Gastroesophageal sphincter (tissue), 3 donors: Measurements from ENCODE around the gene SPTLC1.

Experiments
- EP300 ChIP-seq: sonication (generic); formaldehyde crosslinking; IDR thresholded peaks from one replicate; pipeline ENCODE4 v1.6.1; 2017; ENCODE audit warnings: antibody characterized with exemption, mild to moderate bottlenecking
- POLR2A ChIP-seq, 2 donors: fragments of 450-650 bp; IDR thresholded peaks; one replicate each; pipeline ENCODE4 v1.6.1; 2017; ENCODE audit warnings: antibody characterized with exemption in 2 of 2, mild to moderate bottlenecking in 2 of 2, moderate library complexity in 1 of 2
- POLR2AphosphoS5 ChIP-seq: sonication (generic); formaldehyde crosslinking; IDR thresholded peaks from one replicate; pipeline ENCODE4 v1.6.1; 2017; ENCODE audit warnings: antibody characterized with exemption
- TF ChIP-seq, protein P1 (sequence below), 4 experiments: fragments of 200-600 bp in 2 of 4; fragments of 450-650 bp in 2 of 4; sonication (generic) in 1 of 4; IDR thresholded peaks; one replicate each; pipeline ENCODE4 v1.5.1; 2017 to 2019; ENCODE audit warnings: antibody characterized with exemption in 4 of 4, mild to moderate bottlenecking in 2 of 4, moderate library complexity in 2 of 4

DNA sequence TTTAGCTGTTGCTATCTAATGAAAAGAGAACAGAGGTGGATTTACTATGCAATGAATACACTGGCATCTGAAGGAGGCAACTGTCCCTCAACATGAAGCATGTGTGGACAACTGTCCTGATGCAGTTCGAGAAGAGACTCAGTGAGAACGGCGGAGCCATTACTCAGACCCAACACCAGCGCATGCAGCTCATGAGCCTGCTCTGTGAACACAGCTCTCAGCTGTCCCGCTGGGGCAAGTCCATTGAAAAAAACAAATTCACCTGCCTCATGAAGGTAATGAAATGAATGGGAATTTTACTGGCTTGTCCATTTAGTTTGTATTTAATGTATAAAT is 78.8 kb downstream of the SPTLC1 start:
- TF ChIP-seq, protein P1, sequence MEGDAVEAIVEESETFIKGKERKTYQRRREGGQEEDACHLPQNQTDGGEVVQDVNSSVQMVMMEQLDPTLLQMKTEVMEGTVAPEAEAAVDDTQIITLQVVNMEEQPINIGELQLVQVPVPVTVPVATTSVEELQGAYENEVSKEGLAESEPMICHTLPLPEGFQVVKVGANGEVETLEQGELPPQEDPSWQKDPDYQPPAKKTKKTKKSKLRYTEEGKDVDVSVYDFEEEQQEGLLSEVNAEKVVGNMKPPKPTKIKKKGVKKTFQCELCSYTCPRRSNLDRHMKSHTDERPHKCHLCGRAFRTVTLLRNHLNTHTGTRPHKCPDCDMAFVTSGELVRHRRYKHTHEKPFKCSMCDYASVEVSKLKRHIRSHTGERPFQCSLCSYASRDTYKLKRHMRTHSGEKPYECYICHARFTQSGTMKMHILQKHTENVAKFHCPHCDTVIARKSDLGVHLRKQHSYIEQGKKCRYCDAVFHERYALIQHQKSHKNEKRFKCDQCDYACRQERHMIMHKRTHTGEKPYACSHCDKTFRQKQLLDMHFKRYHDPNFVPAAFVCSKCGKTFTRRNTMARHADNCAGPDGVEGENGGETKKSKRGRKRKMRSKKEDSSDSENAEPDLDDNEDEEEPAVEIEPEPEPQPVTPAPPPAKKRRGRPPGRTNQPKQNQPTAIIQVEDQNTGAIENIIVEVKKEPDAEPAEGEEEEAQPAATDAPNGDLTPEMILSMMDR (IDR thresholded peaks at IDR 0.05) = no peak
- TF ChIP-seq POLR2A (IDR thresholded peaks at IDR 0.05) (no peak), POLR2AphosphoS5 (no peak), EP300 (no peak)
